Adrenal gland (tissue), 12 donors: ENCODE measurements around the gene ATP8B1. TPM values are rescaled to one million over a fixed set of nuclear protein-coding genes. Genes with fewer than 3 reads are reported as not detected.

Source experiments
- DNase-seq, 7 donors: peaks; one replicate each; pipeline ENCODE4 v3.0.0-alpha.2; 2019 to 2020
- H3K27ac ChIP-seq, 5 donors: fragments of 200-600 bp; sonication (generic) in 4 of 5; 1 replicate in 3 of 5; 2 replicates in 2 of 5; pipeline versions ENCODE4 v1.5.1 to v1.8.0; 2016 to 2020; ENCODE audit warnings: mild to moderate bottlenecking in 1 of 5
- H3K27me3 ChIP-seq: fragments of 200-600 bp; 2 replicates; pipeline ENCODE4 v1.8.0; 2021
- H3K36me3 ChIP-seq, 2 donors: fragments of 200-600 bp; replicated peaks in 1 of 2; 1 replicate in 1 of 2; 2 replicates in 1 of 2; pipeline versions ENCODE4 v1.5.1 to v1.8.0; 2018 to 2022
- H3K4me1 ChIP-seq, 2 donors: fragments of 200-600 bp; replicated peaks in 1 of 2; 1 replicate in 1 of 2; 2 replicates in 1 of 2; pipeline versions ENCODE4 v1.5.1 to v1.8.0; 2018 to 2021
- H3K4me3 ChIP-seq, 4 donors: fragments of 200-600 bp; sonication (generic) in 3 of 4; one replicate each; pipeline ENCODE4 v1.5.1; 2016 to 2018
- H3K9me3 ChIP-seq, 3 donors: fragments of 200-600 bp; sonication (generic) in 1 of 3; replicated peaks in 1 of 3; 1 replicate in 2 of 3; 2 replicates in 1 of 3; pipeline versions ENCODE4 v1.5.1 to v1.8.0; 2016 to 2021
- CTCF ChIP-seq, 6 experiments: fragments of 450-650 bp in 4 of 6; fragments of 200-600 bp in 2 of 6; sonication (generic) in 1 of 6; IDR thresholded peaks; 1 replicate in 5 of 6; 2 replicates in 1 of 6; pipeline versions ENCODE4 v1.5.1 to v1.8.0; 2016 to 2021; ENCODE audit warnings: antibody characterized with exemption in 6 of 6, mild to moderate bottlenecking in 2 of 6, moderate library complexity in 1 of 6
- POLR2A ChIP-seq, 2 donors: fragments of 450-650 bp; IDR thresholded peaks; one replicate each; pipeline ENCODE4 v1.6.1; 2017; ENCODE audit warnings: antibody characterized with exemption in 2 of 2, mild to moderate bottlenecking in 2 of 2, moderate library complexity in 1 of 2
- WGBS, 4 donors: extraction: QIAGEN DNeasy Blood & Tissue Kit in 2 of 4; methylation state at CpG; one replicate each; pipeline versions ENCODE4 v1.1.5 to v1.1.7; 2013 to 2017; 5-methylcytosine and 5-hydroxymethylcytosine counted together
- intact Hi-C, 2 donors: fragments of 100-400 bp; cut with DNase I; formaldehyde crosslinking; loops; one replicate each; pipeline versions ENCODE4 v1.14.1 to v1.15.0; 2022 to 2023
- polyA plus RNA-seq, 3 donors: library from polyadenylated mRNA; stranded (reverse); fragments of 200-250 nt in 2 of 3; fragments of 350-450 nt in 1 of 3; fragmentation: Illumina TruSeq in 1 of 3; extraction: RNeasy Lipid Tissue Mini Kit (QIAGEN cat#74804) in 1 of 3; gene quantifications; one replicate each; pipeline ENCODE4 v1.2.3, GENCODE V29; 2013 to 2014
- total RNA-seq, 9 donors: library from RNA; depleted of rRNA in 4 of 9; stranded (reverse); fragments of >200 nt in 4 of 9; fragments of 120-200 nt in 1 of 9; fragmentation: NEBNext Ultra II Directional in 1 of 9; extraction: Animal tissue kit (Norgen Biotek cat#: 25700) in 1 of 9; gene quantifications; one replicate each; pipeline versions ENCODE4 v1.1.0 to v1.2.4, GENCODE V29; 2013 to 2023
- donor health status: healthy with polysubstance abuse.
- donor health status: Bipolar disorder and iron deficiency.
- donor health status: DM: yes; HTN: yes; CAD: no.
- donor health status: DM: no; HTN: no; CAD: no.
- donor health status: DM: no; HTN: no; CAD: no.
- donor health status: DM: yes; HTN: yes; CAD: no.

Gene ATP8B1
- total and polyA plus RNA-seq, 12 donors: 4.3 to 42.5 (median 14.4) TPM

GRCh38 chr18:57787068-57787685 is 15.9 kb downstream of the ATP8B1 start:
- intact Hi-C loops: no loop called here
- H3K27me3 ChIP-seq: no peaks in the 10 kb centered on the region
- peak overlapping the region in 2 of 5 donors; percentile 25 to 89 for H3K27ac ChIP-seq
- peaks cover 30 to 38% of the 10 kb centered on the region in 2 donors for H3K4me1 ChIP-seq
- no peak for DNase-seq
- WGBS, 4 donors: 79 to 86% (median 85%) methylated on average over 11 of the region's 11 CpGs
- H3K4me3 ChIP-seq: no peak overlapping the region
- no peaks in the 10 kb centered on the region for H3K9me3 ChIP-seq
- TF ChIP-seq POLR2A (IDR thresholded peaks at IDR 0.05): no peak
- TF ChIP-seq CTCF (IDR thresholded peaks at IDR 0.05): no peak
- no peaks in the 10 kb centered on the region for H3K36me3 ChIP-seq

GRCh38 chr18:57785751-57786437 is 17.2 kb downstream of the ATP8B1 start:
- Histone ChIP-seq H3K27me3 (no peaks in the 10 kb centered on the region), H3K36me3 (no peaks in the 10 kb centered on the region), H3K27ac (peak overlapping the region in 1 of 5 donors; percentile 24), H3K4me3 (no peak overlapping the region), H3K4me1 (peaks cover 30 to 46% of the 10 kb centered on the region in 2 donors), H3K9me3 (no peaks in the 10 kb centered on the region)
- TF ChIP-seq POLR2A (IDR thresholded peaks at IDR 0.05) (no peak), CTCF (IDR thresholded peaks at IDR 0.05) (no peak)
- intact Hi-C loops: no loop called here
- peak in 1 of 7 donors; percentile 16 for DNase-seq
- 93 to 98% (median 93%) methylated on average over 6 to 8 of the region's 8 CpGs for WGBS, 4 donors

- 30 to 42% (median 37%) methylated on average over 3 to 4 of the region's 4 CpGs for WGBS, 4 donors
- Histone ChIP-seq H3K4me1 (peaks cover 38 to 55% of the 10 kb centered on the region in 2 donors), H3K4me3 (no peak overlapping the region), H3K27ac (peak overlapping the region in 4 of 5 donors; percentile 44 to 88 (median 52)), H3K27me3 (no peaks in the 10 kb centered on the region), H3K36me3 (no peaks in the 10 kb centered on the region), H3K9me3 (no peaks in the 10 kb centered on the region)
- TF ChIP-seq CTCF (IDR thresholded peaks at IDR 0.05) (no peak), POLR2A (IDR thresholded peaks at IDR 0.05) (no peak)
- no peak for DNase-seq
- intact Hi-C loops: no loop called here
Measured at GRCh38 chr18:57784801-57785114, 18.4 kb downstream of the ATP8B1 start.

- Histone ChIP-seq H3K9me3 (no peaks in the 10 kb centered on the region), H3K4me1 (peaks cover 37 to 51% of the 10 kb centered on the region in 2 donors), H3K27me3 (no peaks in the 10 kb centered on the region), H3K27ac (peak overlapping the region in 4 of 5 donors; percentile 44 to 88 (median 52)), H3K4me3 (no peak overlapping the region), H3K36me3 (no peaks in the 10 kb centered on the region)
- 39 to 41% (median 40%) methylated on average over 16 of the region's 16 CpGs for WGBS, 4 donors
- no peak for TF ChIP-seq CTCF (IDR thresholded peaks at IDR 0.05)
- no peak for TF ChIP-seq POLR2A (IDR thresholded peaks at IDR 0.05)
- DNase-seq: peak in 2 of 7 donors; percentile 25 to 31
- intact Hi-C loops: no loop called here
Measured at GRCh38 chr18:57784034-57784800, 18.9 kb downstream of the ATP8B1 start.
